HepG2 (cell line): Measurements from ENCODE around the gene LAMA5. TPM values are rescaled to one million over a fixed set of nuclear protein-coding genes. Genes with fewer than 3 reads are reported as not detected.

Experiments used
- ETV6 ChIP-seq: sonication (generic); formaldehyde crosslinking; conservative IDR thresholded peaks from 2 replicates; pipeline ENCODE4 v1.4.0; 2020; ENCODE audit warnings: missing genetic modification reagents
- FOXC1 ChIP-seq: sonication (generic); formaldehyde crosslinking; IDR thresholded peaks from 2 replicates; pipeline ENCODE4 v1.8.0; 2022; ENCODE audit warnings: mild to moderate bottlenecking, missing genetic modification reagents, borderline replicate concordance
- HOXA3 ChIP-seq: sonication (generic); formaldehyde crosslinking; IDR thresholded peaks from 2 replicates; pipeline ENCODE4 v1.5.0; 2020; ENCODE audit warnings: missing genetic modification reagents
- NR3C1 ChIP-seq: sonication (generic); formaldehyde crosslinking; IDR thresholded peaks from 2 replicates; pipeline ENCODE4 v1.4.0; 2020; ENCODE audit warnings: missing genetic modification reagents
- PCBP1 ChIP-seq: fragments of 200-400 bp; formaldehyde crosslinking; IDR thresholded peaks from 2 replicates; pipeline ENCODE4 v1.6.1; 2017; ENCODE audit warnings: mild to moderate bottlenecking, low read depth, low read length, borderline replicate concordance
- PRMT3 ChIP-seq: sonication (generic); formaldehyde crosslinking; IDR thresholded peaks from 2 replicates; pipeline ENCODE4 v1.8.1; 2022; ENCODE audit warnings: low read depth, mild to moderate bottlenecking, moderate library complexity, missing genetic modification reagents, borderline replicate concordance
- SALL2 ChIP-seq: sonication (generic); formaldehyde crosslinking; IDR thresholded peaks from 2 replicates; pipeline ENCODE4 v1.8.1; 2023; ENCODE audit warnings: mild to moderate bottlenecking, missing genetic modification reagents, inconsistent platforms
- SP4 ChIP-seq: sonication (generic); formaldehyde crosslinking; IDR thresholded peaks from 2 replicates; pipeline ENCODE4 v1.8.1; 2023; ENCODE audit warnings: mild to moderate bottlenecking, missing genetic modification reagents
- ZNF138 ChIP-seq: sonication (generic); formaldehyde crosslinking; IDR thresholded peaks from 2 replicates; pipeline ENCODE4 v1.5.0; 2020; ENCODE audit warnings: mild to moderate bottlenecking, low read depth, missing genetic modification reagents
- ZNF256 ChIP-seq: sonication (generic); formaldehyde crosslinking; conservative IDR thresholded peaks from 2 replicates; pipeline ENCODE4 v1.4.0; 2020; ENCODE audit warnings: missing genetic modification reagents
- ZNF557 ChIP-seq: sonication (generic); formaldehyde crosslinking; IDR thresholded peaks from 2 replicates; pipeline ENCODE4 v1.4.0; 2020; ENCODE audit warnings: missing genetic modification reagents
- ZNF7 ChIP-seq: IDR thresholded peaks from 2 replicates; pipeline ENCODE4 v1.6.1; 2016; ENCODE audit warnings: missing biosample characterization, missing genetic modification reagents
- polyA plus RNA-seq, 8 experiments: library from polyadenylated mRNA; depleted of rRNA in 3 of 8; stranded (reverse) in 7 of 8; unstranded in 1 of 8; fragments of >200 nt; fragmentation: Illumina TruSeq in 4 of 8; extraction: Trizol in 4 of 8; gene quantifications; 2 replicates each; pipeline versions ENCODE4 v1.2.1 to v1.2.3, GENCODE V29; 2011 to 2016; ENCODE audit warnings: low read depth in 4 of 8, missing spikeins in 1 of 8, mixed read lengths in 1 of 8; ENCODE audit not compliant: insufficient read depth in 1 of 8
- total RNA-seq, 5 experiments: library from RNA; depleted of rRNA; stranded (reverse); fragments of >200 nt; fragmentation: Illumina TruSeq; extraction: Trizol; gene quantifications; 2 replicates each; pipeline ENCODE4 v1.2.3, GENCODE V29; 2016; ENCODE audit warnings: low read depth in 1 of 5
- TF ChIP-seq, protein P1 (sequence below), 2 experiments: sonication (generic) in 1 of 2; formaldehyde crosslinking in 1 of 2; IDR thresholded peaks; 2 replicates each; pipeline versions ENCODE4 v1.6.1 to v1.9.0; 2014 to 2022; ENCODE audit warnings: antibody characterized with exemption in 1 of 2, borderline replicate concordance in 1 of 2, inconsistent platforms in 1 of 2, low read depth in 1 of 2, missing genetic modification reagents in 1 of 2
- TF ChIP-seq, protein P2 (sequence below): sonication (generic); formaldehyde crosslinking; IDR thresholded peaks from 2 replicates; pipeline ENCODE4 v1.4.0; 2020; ENCODE audit warnings: missing genetic modification reagents, mild to moderate bottlenecking, borderline replicate concordance
- TF ChIP-seq, protein P3 (sequence below): sonication (generic); formaldehyde crosslinking; IDR thresholded peaks from 2 replicates; pipeline ENCODE4 v1.4.0; 2020; ENCODE audit warnings: missing genetic modification reagents, borderline replicate concordance

Gene LAMA5
- total and polyA plus RNA-seq, 2 of the 13 experiments (the other 11 are each of a cell fraction or from before 2014, with no cell fraction given): 21.0 to 44.7 TPM

DNA sequence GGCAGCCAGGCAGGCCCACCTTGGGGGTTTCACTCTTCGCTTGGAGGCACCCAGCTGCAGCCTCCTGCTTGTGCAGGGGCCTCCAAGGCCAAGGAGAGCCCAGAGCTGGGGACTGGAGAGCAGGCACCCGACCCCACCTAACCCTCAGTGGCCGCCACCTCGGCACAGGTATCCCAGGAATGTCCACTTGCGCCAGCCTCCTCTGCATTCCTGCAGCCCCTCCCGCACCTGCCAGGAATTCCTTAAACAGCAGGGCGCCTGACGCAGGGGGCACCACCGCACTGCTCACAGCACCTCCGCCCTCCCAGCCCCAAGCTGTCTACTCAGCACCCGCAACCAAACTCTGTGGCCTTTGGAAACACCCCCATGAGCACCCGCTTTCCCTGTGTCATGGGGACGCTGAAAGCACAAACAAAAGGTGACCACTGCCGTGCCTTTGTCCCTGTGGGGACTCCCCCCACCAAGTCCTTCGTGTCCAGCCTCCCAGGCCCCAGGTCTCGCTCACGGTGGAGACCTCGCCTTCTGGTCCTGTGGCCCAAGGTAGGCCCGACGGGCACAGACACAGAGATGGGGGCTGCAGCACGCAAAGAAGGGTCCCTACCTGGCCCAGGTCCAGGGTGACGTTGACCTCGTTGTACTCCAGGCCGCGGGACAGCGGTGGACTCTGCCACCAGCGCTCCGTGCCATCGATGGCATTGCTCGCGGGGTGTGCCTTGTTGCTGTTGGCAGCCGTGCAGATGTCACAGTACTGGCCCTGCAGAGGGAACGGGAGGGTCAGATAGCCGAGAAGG lies 5.1 kb downstream of the LAMA5 start (continued):
- TF ChIP-seq, protein P1, sequence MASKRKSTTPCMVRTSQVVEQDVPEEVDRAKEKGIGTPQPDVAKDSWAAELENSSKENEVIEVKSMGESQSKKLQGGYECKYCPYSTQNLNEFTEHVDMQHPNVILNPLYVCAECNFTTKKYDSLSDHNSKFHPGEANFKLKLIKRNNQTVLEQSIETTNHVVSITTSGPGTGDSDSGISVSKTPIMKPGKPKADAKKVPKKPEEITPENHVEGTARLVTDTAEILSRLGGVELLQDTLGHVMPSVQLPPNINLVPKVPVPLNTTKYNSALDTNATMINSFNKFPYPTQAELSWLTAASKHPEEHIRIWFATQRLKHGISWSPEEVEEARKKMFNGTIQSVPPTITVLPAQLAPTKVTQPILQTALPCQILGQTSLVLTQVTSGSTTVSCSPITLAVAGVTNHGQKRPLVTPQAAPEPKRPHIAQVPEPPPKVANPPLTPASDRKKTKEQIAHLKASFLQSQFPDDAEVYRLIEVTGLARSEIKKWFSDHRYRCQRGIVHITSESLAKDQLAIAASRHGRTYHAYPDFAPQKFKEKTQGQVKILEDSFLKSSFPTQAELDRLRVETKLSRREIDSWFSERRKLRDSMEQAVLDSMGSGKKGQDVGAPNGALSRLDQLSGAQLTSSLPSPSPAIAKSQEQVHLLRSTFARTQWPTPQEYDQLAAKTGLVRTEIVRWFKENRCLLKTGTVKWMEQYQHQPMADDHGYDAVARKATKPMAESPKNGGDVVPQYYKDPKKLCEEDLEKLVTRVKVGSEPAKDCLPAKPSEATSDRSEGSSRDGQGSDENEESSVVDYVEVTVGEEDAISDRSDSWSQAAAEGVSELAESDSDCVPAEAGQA (IDR thresholded peaks at IDR 0.05; ENCODE audit: low read depth): no peak
- TF ChIP-seq, protein P1 (CRISPR knock-in tag; IDR thresholded peaks at IDR 0.05; ENCODE audit: borderline replicate concordance): no peak
- TF ChIP-seq, protein P2, sequence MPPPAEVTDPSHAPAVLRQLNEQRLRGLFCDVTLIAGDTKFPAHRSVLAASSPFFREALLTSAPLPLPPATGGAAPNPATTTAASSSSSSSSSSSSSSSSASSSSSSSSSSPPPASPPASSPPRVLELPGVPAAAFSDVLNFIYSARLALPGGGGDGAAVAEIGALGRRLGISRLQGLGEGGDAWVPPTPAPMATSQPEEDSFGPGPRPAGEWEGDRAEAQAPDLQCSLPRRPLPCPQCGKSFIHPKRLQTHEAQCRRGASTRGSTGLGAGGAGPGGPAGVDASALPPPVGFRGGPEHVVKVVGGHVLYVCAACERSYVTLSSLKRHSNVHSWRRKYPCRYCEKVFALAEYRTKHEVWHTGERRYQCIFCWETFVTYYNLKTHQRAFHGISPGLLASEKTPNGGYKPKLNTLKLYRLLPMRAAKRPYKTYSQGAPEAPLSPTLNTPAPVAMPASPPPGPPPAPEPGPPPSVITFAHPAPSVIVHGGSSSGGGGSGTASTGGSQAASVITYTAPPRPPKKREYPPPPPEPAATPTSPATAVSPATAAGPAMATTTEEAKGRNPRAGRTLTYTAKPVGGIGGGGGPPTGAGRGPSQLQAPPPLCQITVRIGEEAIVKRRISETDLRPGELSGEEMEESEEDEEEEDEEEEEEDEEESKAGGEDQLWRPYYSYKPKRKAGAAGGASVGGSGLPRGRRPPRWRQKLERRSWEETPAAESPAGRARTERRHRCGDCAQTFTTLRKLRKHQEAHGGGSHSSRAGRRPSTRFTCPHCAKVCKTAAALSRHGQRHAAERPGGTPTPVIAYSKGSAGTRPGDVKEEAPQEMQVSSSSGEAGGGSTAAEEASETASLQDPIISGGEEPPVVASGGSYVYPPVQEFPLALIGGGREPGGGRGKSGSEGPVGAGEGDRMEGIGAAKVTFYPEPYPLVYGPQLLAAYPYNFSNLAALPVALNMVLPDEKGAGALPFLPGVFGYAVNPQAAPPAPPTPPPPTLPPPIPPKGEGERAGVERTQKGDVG (CRISPR knock-in tag): peak; percentile 91; the same call in 1 of the 2 replicates
- TF ChIP-seq, protein P3, sequence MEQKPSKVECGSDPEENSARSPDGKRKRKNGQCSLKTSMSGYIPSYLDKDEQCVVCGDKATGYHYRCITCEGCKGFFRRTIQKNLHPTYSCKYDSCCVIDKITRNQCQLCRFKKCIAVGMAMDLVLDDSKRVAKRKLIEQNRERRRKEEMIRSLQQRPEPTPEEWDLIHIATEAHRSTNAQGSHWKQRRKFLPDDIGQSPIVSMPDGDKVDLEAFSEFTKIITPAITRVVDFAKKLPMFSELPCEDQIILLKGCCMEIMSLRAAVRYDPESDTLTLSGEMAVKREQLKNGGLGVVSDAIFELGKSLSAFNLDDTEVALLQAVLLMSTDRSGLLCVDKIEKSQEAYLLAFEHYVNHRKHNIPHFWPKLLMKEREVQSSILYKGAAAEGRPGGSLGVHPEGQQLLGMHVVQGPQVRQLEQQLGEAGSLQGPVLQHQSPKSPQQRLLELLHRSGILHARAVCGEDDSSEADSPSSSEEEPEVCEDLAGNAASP: peak; percentile 60; the same call in 1 of the 2 replicates
- TF ChIP-seq SALL2 (CRISPR knock-in tag): no peak
- TF ChIP-seq PRMT3: no peak
- no peak for TF ChIP-seq ETV6 (CRISPR knock-in tag)
- peak; percentile 31; the same call in 1 of the 2 replicates for TF ChIP-seq HOXA3 (CRISPR knock-in tag)
- TF ChIP-seq NR3C1 (CRISPR knock-in tag): no peak
- no peak for TF ChIP-seq ZNF256 (CRISPR knock-in tag)
- 0 out of 2 replicates have a peak, but pooled peaks have one; percentile 36 for TF ChIP-seq PCBP1
- TF ChIP-seq SP4: no peak
- no peak for TF ChIP-seq ZNF557 (CRISPR knock-in tag)
- TF ChIP-seq ZNF7 (CRISPR knock-in tag): no peak
- TF ChIP-seq ZNF138 (CRISPR knock-in tag): no peak
- no peak for TF ChIP-seq FOXC1 (CRISPR knock-in tag)
